Measurements from ENCODE around the gene PHF11. TPM values are rescaled to one million over a fixed set of nuclear protein-coding genes. Genes with fewer than 3 reads are reported as not detected.

The PHF11 gene
- total RNA-seq, 2 donors from 2014 or later: 16.8 to 21.0 TPM

DNA sequence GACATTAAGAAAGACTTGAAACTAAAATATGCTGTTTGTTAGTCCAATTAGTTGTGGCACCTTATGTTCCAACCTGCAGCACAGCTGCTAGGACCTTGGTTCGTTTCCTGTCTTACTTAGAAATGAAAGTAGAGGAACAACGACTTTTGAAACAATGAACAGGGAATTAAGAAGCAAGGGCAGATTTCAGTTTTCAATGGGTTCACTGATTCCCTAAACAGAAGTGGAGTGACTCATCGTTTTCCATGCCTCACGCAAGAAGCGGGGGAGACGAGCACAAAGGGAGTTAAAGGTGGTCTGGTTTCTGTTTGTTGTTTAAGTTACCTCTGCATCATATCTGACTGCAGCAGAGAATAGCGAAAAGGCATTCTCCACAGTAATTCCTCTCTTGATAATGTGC lies 44.8 kb downstream of the PHF11 start:
- Mint-ChIP-seq H3K36me3 (ENCODE audit: low read depth) (peaks cover 72% of the 10 kb centered on the region), H3K4me1 (peaks cover 5% of the 10 kb centered on the region), H3K9me3 (no peaks in the 10 kb centered on the region), H3K27me3 (ENCODE audit: insufficient read depth) (no peaks in the 10 kb centered on the region), H3K27ac (peak overlapping the region; percentile 27), H3K4me3 (no peak overlapping the region)
- peaks cover 86% of the 10 kb centered on the region for H3K36me3 ChIP-seq (ENCODE audit: control insufficient read depth, insufficient read depth, low read length)
- WGBS, 2 experiments (ENCODE audit: insufficient coverage in 1 of 2, insufficient read length in 1 of 2): 86 to 95% methylated on average over 6 to 7 of the region's 7 CpGs
- H3K9ac ChIP-seq (ENCODE audit: extremely low read depth, low read length, poor library complexity, severe bottlenecking): no peak overlapping the region
- H3K27ac ChIP-seq (ENCODE audit: low read depth, low read length): no peak overlapping the region
- H3K27me3 ChIP-seq (ENCODE audit: control insufficient read depth, insufficient read depth, low read length, poor library complexity, severe bottlenecking): no peaks in the 10 kb centered on the region
- no peak overlapping the region for H3K4me3 ChIP-seq (ENCODE audit: low read length)
- H3K4me1 ChIP-seq (ENCODE audit: control insufficient read depth, insufficient read depth, low read length): no peaks in the 10 kb centered on the region
- no peak for TF ChIP-seq CTCF (conservative IDR thresholded peaks at IDR 0.05)
- no peak for DNase-seq
- no peaks in the 10 kb centered on the region for H3K9me3 ChIP-seq (ENCODE audit: control insufficient read depth, low read length)

DNA sequence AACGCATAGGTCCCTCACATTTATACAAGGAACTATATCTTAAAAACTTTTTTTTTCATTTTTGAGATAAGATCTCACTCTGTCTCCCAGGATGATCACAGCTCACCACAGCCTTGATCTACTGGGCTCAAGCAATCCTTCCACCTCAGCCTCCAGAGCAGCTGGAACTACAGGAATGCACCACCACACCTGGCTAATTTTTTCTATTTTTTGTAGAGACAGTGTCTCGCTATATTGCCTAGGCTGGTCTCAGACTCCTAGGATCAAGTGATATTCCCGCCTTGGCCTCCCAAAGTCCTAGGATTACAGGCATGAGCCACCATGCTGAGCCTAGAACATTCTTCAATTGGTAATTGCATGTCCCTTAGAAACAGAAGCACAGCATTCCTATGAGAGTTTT lies 47.9 kb downstream of the PHF11 start:
- no peak for DNase-seq
- no peak overlapping the region for H3K9ac ChIP-seq (ENCODE audit: extremely low read depth, low read length, poor library complexity, severe bottlenecking)
- no peaks in the 10 kb centered on the region for H3K27me3 ChIP-seq (ENCODE audit: control insufficient read depth, insufficient read depth, low read length, poor library complexity, severe bottlenecking)
- H3K4me1 ChIP-seq (ENCODE audit: control insufficient read depth, insufficient read depth, low read length): peaks cover 3% of the 10 kb centered on the region
- 88 to 92% methylated on average over 3 of the region's 3 CpGs for WGBS, 2 experiments (ENCODE audit: insufficient coverage in 1 of 2, insufficient read length in 1 of 2)
- no peaks in the 10 kb centered on the region for H3K9me3 ChIP-seq (ENCODE audit: control insufficient read depth, low read length)
- peaks cover 71% of the 10 kb centered on the region for H3K36me3 Mint-ChIP-seq (ENCODE audit: low read depth)
- H3K4me3 Mint-ChIP-seq: no peak overlapping the region
- no peak overlapping the region for H3K4me3 ChIP-seq (ENCODE audit: low read length)
- no peak overlapping the region for H3K27ac Mint-ChIP-seq
- TF ChIP-seq CTCF (conservative IDR thresholded peaks at IDR 0.05): no peak
- no peak overlapping the region for H3K27ac ChIP-seq (ENCODE audit: low read depth, low read length)
- peaks cover 12% of the 10 kb centered on the region for H3K4me1 Mint-ChIP-seq
- no peaks in the 10 kb centered on the region for H3K9me3 Mint-ChIP-seq
- peaks cover 88% of the 10 kb centered on the region for H3K36me3 ChIP-seq (ENCODE audit: control insufficient read depth, insufficient read depth, low read length)
- no peaks in the 10 kb centered on the region for H3K27me3 Mint-ChIP-seq (ENCODE audit: insufficient read depth)

DNA sequence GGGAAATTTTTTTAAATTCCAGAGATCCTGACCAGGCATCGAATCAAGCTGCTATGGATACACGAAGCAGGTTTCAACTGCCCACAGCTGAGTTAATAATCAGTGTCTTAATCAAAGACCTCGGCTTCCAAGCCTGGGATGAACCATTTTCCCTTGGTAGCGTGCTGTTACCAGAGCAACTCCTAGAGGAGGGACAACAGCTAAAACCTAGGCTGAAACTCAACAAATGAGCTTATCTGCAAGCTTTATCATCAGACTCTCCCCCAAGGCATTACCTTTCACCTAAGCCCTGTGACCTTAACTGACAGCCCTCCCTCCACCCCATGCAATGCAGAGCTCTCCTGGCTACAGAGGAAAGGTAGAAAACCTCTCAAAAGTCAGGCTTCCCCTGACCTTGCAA lies 49.9 kb downstream of the PHF11 start:
- H3K36me3 ChIP-seq (ENCODE audit: control insufficient read depth, insufficient read depth, low read length): peaks cover 90% of the 10 kb centered on the region
- Mint-ChIP-seq H3K4me3 (no peak overlapping the region), H3K27ac (peak overlapping the region; percentile 59), H3K36me3 (ENCODE audit: low read depth) (peaks cover 72% of the 10 kb centered on the region), H3K27me3 (ENCODE audit: insufficient read depth) (no peaks in the 10 kb centered on the region), H3K4me1 (peaks cover 12% of the 10 kb centered on the region), H3K9me3 (no peaks in the 10 kb centered on the region)
- no peak overlapping the region for H3K9ac ChIP-seq (ENCODE audit: extremely low read depth, low read length, poor library complexity, severe bottlenecking)
- H3K4me1 ChIP-seq (ENCODE audit: control insufficient read depth, insufficient read depth, low read length): peaks cover 3% of the 10 kb centered on the region
- no peak for TF ChIP-seq CTCF (conservative IDR thresholded peaks at IDR 0.05)
- peak; percentile 44 for DNase-seq
- H3K4me3 ChIP-seq (ENCODE audit: low read length): no peak overlapping the region
- WGBS, 2 experiments (ENCODE audit: insufficient coverage in 1 of 2, insufficient read length in 1 of 2): 85 to 94% methylated on average over 4 of the region's 4 CpGs
- no peak overlapping the region for H3K27ac ChIP-seq (ENCODE audit: low read depth, low read length)
- no peaks in the 10 kb centered on the region for H3K9me3 ChIP-seq (ENCODE audit: control insufficient read depth, low read length)
- H3K27me3 ChIP-seq (ENCODE audit: control insufficient read depth, insufficient read depth, low read length, poor library complexity, severe bottlenecking): no peaks in the 10 kb centered on the region
